OCI-LY1 (cell line): ENCODE data around the gene LNX1.

Experiments
- H2AFZ ChIP-seq: fragments of 200-600 bp; sonication (generic), shearing (Covaris generic); 2 replicates; pipeline ENCODE4 v1.6.0; 2014; ENCODE audit warnings: antibody characterized with exemption, mild to moderate bottlenecking, low read length
- H3F3A ChIP-seq: fragments of 200-600 bp; sonication (generic), shearing (Covaris generic); 2 replicates; pipeline ENCODE4 v1.6.0; 2014; ENCODE audit warnings: mild to moderate bottlenecking, antibody characterized with exemption, low read length, moderate library complexity; ENCODE audit not compliant: insufficient read depth
- H3K27ac ChIP-seq: fragments of 200-600 bp; sonication (generic); 2 replicates; pipeline ENCODE4 v1.5.1; 2014; ENCODE audit warnings: low read length, mixed run types, mild to moderate bottlenecking, low read depth; ENCODE audit not compliant: poor library complexity, severe bottlenecking
- H3K27me3 ChIP-seq: fragments of 200-600 bp; sonication (generic); 2 replicates; pipeline ENCODE4 v1.6.0; 2014; ENCODE audit warnings: antibody characterized with exemption, mild to moderate bottlenecking, low read length, moderate library complexity; ENCODE audit not compliant: insufficient read depth
- H3K36me3 ChIP-seq: fragments of 200-600 bp; sonication (generic); 2 replicates; pipeline ENCODE4 v1.6.1; 2014; ENCODE audit warnings: mild to moderate bottlenecking, antibody characterized with exemption, low read length, moderate library complexity, mixed read lengths; ENCODE audit not compliant: insufficient read depth
- H3K4me1 ChIP-seq: fragments of 200-600 bp; sonication (generic); 2 replicates; pipeline ENCODE4 v1.5.1; 2014; ENCODE audit warnings: mild to moderate bottlenecking, low read length, moderate library complexity; ENCODE audit not compliant: insufficient read depth, severe bottlenecking
- H3K4me2 ChIP-seq: fragments of 200-600 bp; sonication (generic), shearing (Covaris generic); 2 replicates; pipeline ENCODE4 v1.6.1; 2014; ENCODE audit warnings: low read length
- H3K4me3 ChIP-seq: fragments of 200-600 bp; sonication (generic); 2 replicates; pipeline ENCODE4 v1.5.1; 2014; ENCODE audit warnings: low read length, low read depth, mild to moderate bottlenecking, mixed read lengths; ENCODE audit not compliant: poor library complexity, severe bottlenecking
- H3K79me2 ChIP-seq: fragments of 200-600 bp; shearing (Covaris generic); 2 replicates; pipeline ENCODE4 v1.6.1; 2016; ENCODE audit warnings: mixed run types, low read length, mixed read lengths; ENCODE audit not compliant: insufficient read depth
- H3K9ac ChIP-seq: fragments of 200-600 bp; sonication (generic), shearing (Covaris generic); 2 replicates; pipeline ENCODE4 v1.6.1; 2014; ENCODE audit warnings: mild to moderate bottlenecking, low read length, mixed read lengths
- H3K9me2 ChIP-seq: fragments of 200-600 bp; sonication (generic), shearing (Covaris generic); 2 replicates; pipeline ENCODE4 v1.6.1; 2014; ENCODE audit warnings: low read depth, mild to moderate bottlenecking, low read length, mixed read lengths
- H3K9me3 ChIP-seq: fragments of 200-600 bp; shearing (Covaris generic); 2 replicates; pipeline ENCODE4 v1.6.1; 2014; ENCODE audit warnings: low read length, mixed read lengths
- H4K20me1 ChIP-seq: fragments of 200-600 bp; sonication (generic), shearing (Covaris generic); 2 replicates; pipeline ENCODE4 v1.6.0; 2016; ENCODE audit warnings: mild to moderate bottlenecking, low read length; ENCODE audit not compliant: insufficient read depth
- EZH2 ChIP-seq: fragments of 200-600 bp; sonication (generic), shearing (Covaris generic); IDR thresholded peaks from 2 replicates; pipeline ENCODE4 v1.8.0; 2017; ENCODE audit warnings: borderline replicate concordance, mixed run types, mild to moderate bottlenecking, antibody characterized with exemption, low read length, moderate library complexity, mixed read lengths
- TF ChIP-seq, protein P1 (sequence below): fragments of 200-600 bp; sonication (generic), shearing (Covaris generic); IDR thresholded peaks from 2 replicates; pipeline ENCODE4 v1.5.1; 2017; ENCODE audit warnings: mild to moderate bottlenecking, antibody characterized with exemption, low read length, moderate library complexity, mixed read lengths

The LNX1 gene

DNA sequence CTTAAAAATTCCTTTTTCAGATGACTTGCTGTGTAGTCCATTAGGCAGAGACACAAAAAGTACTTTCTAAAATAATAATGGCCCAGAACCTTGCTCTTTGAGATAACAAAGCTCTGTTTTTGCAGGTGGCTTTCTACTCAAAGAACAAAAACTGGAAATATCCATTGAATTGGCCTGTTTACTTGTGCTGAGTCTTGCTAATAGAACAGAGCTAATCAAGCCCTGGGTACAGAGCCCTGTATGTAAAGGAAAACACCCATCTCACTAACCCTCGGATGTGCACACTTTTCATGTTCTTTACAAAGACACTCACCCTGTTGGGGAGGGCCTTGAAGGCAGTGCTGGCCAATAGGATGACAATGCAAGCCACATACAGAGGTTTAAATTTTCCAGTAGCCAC is 27.0 kb upstream of the LNX1 start:
- H3K27ac ChIP-seq, result no peak overlapping the region
- H3K36me3 ChIP-seq, result no peaks in the 10 kb centered on the region
- H3K27me3 ChIP-seq, result no peaks in the 10 kb centered on the region
- H3F3A ChIP-seq, result no peaks in the 10 kb centered on the region
- no peaks in the 10 kb centered on the region for H3K9me2 ChIP-seq
- no peak overlapping the region for H2AFZ ChIP-seq
- no peaks in the 10 kb centered on the region for H3K9me3 ChIP-seq
- no peaks in the 10 kb centered on the region for H3K4me1 ChIP-seq
- no peaks in the 10 kb centered on the region for H3K79me2 ChIP-seq
- TF ChIP-seq, protein P1, sequence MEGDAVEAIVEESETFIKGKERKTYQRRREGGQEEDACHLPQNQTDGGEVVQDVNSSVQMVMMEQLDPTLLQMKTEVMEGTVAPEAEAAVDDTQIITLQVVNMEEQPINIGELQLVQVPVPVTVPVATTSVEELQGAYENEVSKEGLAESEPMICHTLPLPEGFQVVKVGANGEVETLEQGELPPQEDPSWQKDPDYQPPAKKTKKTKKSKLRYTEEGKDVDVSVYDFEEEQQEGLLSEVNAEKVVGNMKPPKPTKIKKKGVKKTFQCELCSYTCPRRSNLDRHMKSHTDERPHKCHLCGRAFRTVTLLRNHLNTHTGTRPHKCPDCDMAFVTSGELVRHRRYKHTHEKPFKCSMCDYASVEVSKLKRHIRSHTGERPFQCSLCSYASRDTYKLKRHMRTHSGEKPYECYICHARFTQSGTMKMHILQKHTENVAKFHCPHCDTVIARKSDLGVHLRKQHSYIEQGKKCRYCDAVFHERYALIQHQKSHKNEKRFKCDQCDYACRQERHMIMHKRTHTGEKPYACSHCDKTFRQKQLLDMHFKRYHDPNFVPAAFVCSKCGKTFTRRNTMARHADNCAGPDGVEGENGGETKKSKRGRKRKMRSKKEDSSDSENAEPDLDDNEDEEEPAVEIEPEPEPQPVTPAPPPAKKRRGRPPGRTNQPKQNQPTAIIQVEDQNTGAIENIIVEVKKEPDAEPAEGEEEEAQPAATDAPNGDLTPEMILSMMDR, result no peak
- no peak for TF ChIP-seq EZH2
- H3K9ac ChIP-seq, result no peak overlapping the region
- H3K4me2 ChIP-seq, result no peak overlapping the region
- no peaks in the 10 kb centered on the region for H4K20me1 ChIP-seq
- no peak overlapping the region for H3K4me3 ChIP-seq

DNA sequence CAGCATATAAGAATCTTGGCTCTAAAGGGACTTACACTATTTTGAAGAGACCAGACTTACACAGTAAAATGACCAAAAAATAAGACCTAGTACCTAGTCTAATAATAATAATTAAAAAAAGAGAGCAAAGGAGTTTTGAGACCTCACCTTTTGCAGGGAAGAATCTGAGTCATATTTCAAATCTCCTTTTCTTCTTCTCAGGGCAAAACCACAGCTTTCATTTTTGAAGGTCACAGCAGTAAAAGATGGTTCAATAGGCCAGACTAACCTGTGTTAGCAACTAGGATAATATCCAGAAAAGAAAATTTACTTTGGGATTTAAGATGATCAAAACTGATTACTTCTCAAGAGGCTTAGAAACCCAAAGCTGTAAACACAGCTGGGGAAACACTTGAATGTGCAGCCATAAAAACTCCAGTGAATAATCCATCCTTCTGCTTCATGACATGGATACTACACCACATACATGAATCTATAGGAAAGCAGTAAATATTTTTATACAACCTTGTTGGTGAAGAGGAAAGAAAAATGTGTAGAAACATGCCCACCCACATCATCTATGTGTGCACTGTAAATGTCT is 25.9 kb upstream of the LNX1 start:
- Histone ChIP-seq H3K27ac (no peak overlapping the region), H3K9me2 (no peaks in the 10 kb centered on the region), H3K79me2 (no peaks in the 10 kb centered on the region), H3F3A (no peaks in the 10 kb centered on the region), H3K9me3 (no peaks in the 10 kb centered on the region), H2AFZ (no peak overlapping the region), H3K4me1 (no peaks in the 10 kb centered on the region), H3K4me3 (no peak overlapping the region), H4K20me1 (no peaks in the 10 kb centered on the region), H3K9ac (no peak overlapping the region), H3K4me2 (no peak overlapping the region), H3K27me3 (no peaks in the 10 kb centered on the region), H3K36me3 (no peaks in the 10 kb centered on the region)
- TF ChIP-seq, protein P1, result no peak
- TF ChIP-seq EZH2, result no peak

DNA sequence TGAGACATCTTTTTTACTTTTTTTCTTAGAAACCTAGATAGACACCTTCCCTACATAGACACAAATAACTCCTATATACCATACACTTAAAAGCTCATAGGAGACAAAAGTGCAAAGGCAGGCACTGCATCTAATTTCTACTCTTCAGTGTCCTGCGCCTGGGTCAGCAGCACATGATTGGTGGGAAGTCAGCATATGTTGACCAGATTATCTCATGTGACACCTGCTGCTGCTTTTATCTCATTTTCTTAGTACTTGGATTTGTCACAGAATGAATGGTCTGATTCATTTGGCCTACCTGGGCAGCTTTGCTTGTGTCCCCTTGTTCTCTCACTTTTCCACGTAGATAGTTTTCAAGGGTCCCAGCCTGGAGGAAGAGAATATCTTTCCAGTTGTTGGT is 24.9 kb upstream of the LNX1 start:
- H3K4me2 ChIP-seq, result no peak overlapping the region
- no peaks in the 10 kb centered on the region for H3K79me2 ChIP-seq
- no peaks in the 10 kb centered on the region for H3K9me3 ChIP-seq
- H3K4me1 ChIP-seq, result no peaks in the 10 kb centered on the region
- H3K9me2 ChIP-seq, result no peaks in the 10 kb centered on the region
- no peak overlapping the region for H3K27ac ChIP-seq
- H3K36me3 ChIP-seq, result no peaks in the 10 kb centered on the region
- no peaks in the 10 kb centered on the region for H3K27me3 ChIP-seq
- no peak overlapping the region for H3K9ac ChIP-seq
- no peak overlapping the region for H2AFZ ChIP-seq
- H3K4me3 ChIP-seq, result no peak overlapping the region
- TF ChIP-seq EZH2, result no peak
- TF ChIP-seq, protein P1, result no peak
- no peaks in the 10 kb centered on the region for H3F3A ChIP-seq
- no peaks in the 10 kb centered on the region for H4K20me1 ChIP-seq
